ENCODE measurements around the gene ARSI.

- TF ChIP-seq EZH2 (IDR thresholded peaks at IDR 0.05; ENCODE audit: borderline replicate concordance, low read length) (no peak), CTCF (conservative IDR thresholded peaks at IDR 0.05 in 1 of 2, IDR thresholded peaks at IDR 0.05 in 1 of 2; ENCODE audit: extremely low read depth in 1 of 2, insufficient read depth in 1 of 2, low read depth in 1 of 2, low read length in 2 of 2) (no peak)
Observed at GRCh38 chr5:150313921-150314716, 11.4 kb upstream of the ARSI start.

Data from mammary epithelial cell (primary cell).